Right ventricle myocardium inferior (tissue), 1 donor: Measurements from ENCODE around the gene BEND7. TPM values are rescaled to one million over a fixed set of nuclear protein-coding genes. Genes with fewer than 3 reads are reported as not detected.
"Not testable (repeated sequence)": the region's sequence is repeated elsewhere in the genome, so short reads cannot be mapped to it uniquely, and the experiment has no call there.

ENCODE experiments used
- ATAC-seq: fragments of 200-7000 bp; cut with Tn5 transposase; one replicate; pipeline ENCODE4 v1.9.1; 2020; ENCODE audit warnings: mild to moderate bottlenecking, moderate library complexity
- DNase-seq: peaks from one replicate; pipeline ENCODE4 v3.0.0; 2021; ENCODE audit errors: missing footprints
- intact Hi-C: fragments of 100-400 bp; cut with DNase I; formaldehyde crosslinking; loops from one replicate; pipeline ENCODE4 v1.11.0; 2022
- total RNA-seq: library from RNA; stranded (reverse); fragmentation: NEBNext Ultra II Directional; extraction: Animal tissue kit (Norgen Biotek cat#: 25700); gene quantifications from one replicate; pipeline ENCODE4 v1.2.1, GENCODE V29; 2021
- donor health status: DM: no; HTN: yes; CAD: no; lungs with severe emphysema.

Gene BEND7
- total RNA-seq, 1 donor from 2014 or later: 18.6 TPM

GRCh38 chr10:13440185-13441061 lies 88.4 kb downstream of the BEND7 start:
- intact Hi-C loops: loop anchor here (2.0 to 5.0 kb wide), 2 partner anchors 68 to 278 kb away; partner anchors contain the start of gene MCM10
- ATAC-seq (peak; percentile 76), DNase-seq (no peak)

GRCh38 chr10:13439313-13440184 lies 89.3 kb downstream of the BEND7 start:
- DNase-seq (no peak), ATAC-seq (peak; percentile 50)
- intact Hi-C loops: loop anchor here (2.0 to 5.0 kb wide), 2 partner anchors 67 to 277 kb away; partner anchors contain the start of gene MCM10

- DNase-seq (no peak), ATAC-seq (no peak)
- intact Hi-C loops: no loop called here
Measured at GRCh38 chr10:13437026-13437555, 91.7 kb downstream of the BEND7 start.

GRCh38 chr10:13427943-13428342 lies 100.9 kb downstream of the BEND7 start:
- intact Hi-C loops, DNase-seq, ATAC-seq: not testable (repeated sequence)

GRCh38 chr10:13425397-13425796 lies 103.4 kb downstream of the BEND7 start:
- DNase-seq (no peak), ATAC-seq (no peak)
- intact Hi-C loops: no loop called here

- intact Hi-C loops: no loop called here
- no peak for DNase-seq
- no peak for ATAC-seq
Measured at GRCh38 chr10:13422800-13423199, 106.0 kb downstream of the BEND7 start.

GRCh38 chr10:13421382-13421917 lies 107.4 kb downstream of the BEND7 start:
- DNase-seq (no peak), ATAC-seq (no peak)
- intact Hi-C loops: no loop called here

GRCh38 chr10:13420532-13421307 lies 108.1 kb downstream of the BEND7 start:
- no peak for DNase-seq
- intact Hi-C loops: no loop called here
- no peak for ATAC-seq

GRCh38 chr10:13417459-13418126 lies 111.2 kb downstream of the BEND7 start:
- ATAC-seq (no peak), DNase-seq (no peak)
- intact Hi-C loops: no loop called here

- DNase-seq: no peak
- no peak for ATAC-seq
- intact Hi-C loops: no loop called here
Measured at GRCh38 chr10:13416760-13417159, 112.1 kb downstream of the BEND7 start.

- no peak for ATAC-seq
Measured at GRCh38 chr10:13414855-13415254, 114.0 kb downstream of the BEND7 start.

GRCh38 chr10:13414137-13414536 lies 114.7 kb downstream of the BEND7 start:
- intact Hi-C loops: no loop called here
- ATAC-seq (no peak), DNase-seq (no peak)

More at GRCh38 chr10:13414855-13415254, 114.0 kb downstream of the BEND7 start:
- DNase-seq: no peak
- intact Hi-C loops: no loop called here

- no peak for ATAC-seq
- DNase-seq: no peak
- intact Hi-C loops: no loop called here
Measured at GRCh38 chr10:13412894-13413293, 115.9 kb downstream of the BEND7 start.

GRCh38 chr10:13404791-13405190 lies 124.0 kb downstream of the BEND7 start:
- DNase-seq (no peak), ATAC-seq (no peak)
- intact Hi-C loops: no loop called here

GRCh38 chr10:13404305-13404759 lies 124.5 kb downstream of the BEND7 start:
- ATAC-seq: no peak

GRCh38 chr10:13403426-13403825 lies 125.4 kb downstream of the BEND7 start:
- DNase-seq, ATAC-seq, intact Hi-C loops: not testable (repeated sequence)

More at GRCh38 chr10:13404305-13404759, 124.5 kb downstream of the BEND7 start:
- no peak for DNase-seq
- intact Hi-C loops: no loop called here

- ATAC-seq (no peak), DNase-seq (no peak)
- intact Hi-C loops: no loop called here
Measured at GRCh38 chr10:13402021-13402420, 126.8 kb downstream of the BEND7 start.

GRCh38 chr10:13401142-13401541 lies 127.7 kb downstream of the BEND7 start:
- intact Hi-C loops: no loop called here
- DNase-seq: no peak
- ATAC-seq: no peak
